Smooth muscle cell of the coronary artery (primary cell): ENCODE data around the gene AKIP1. TPM values are rescaled to one million over a fixed set of nuclear protein-coding genes. Genes with fewer than 3 reads are reported as not detected.

Source experiments
- total RNA-seq: library from RNA; depleted of rRNA; stranded (reverse); fragments of >200 nt; gene quantifications from 2 replicates; pipeline ENCODE4 v1.2.3, GENCODE V29; 2014; ENCODE audit warnings: low replicate concordance

The AKIP1 gene
- total RNA-seq, result 29.8 and 41.2 TPM in 2 replicates

GRCh38 chr11:8911029-8911823 lies at the start of gene AKIP1:
Gene AKIP1 (plus strand): TSS chr11:8911189. CDS start chr11:8911450, 261 bp downstream.

GRCh38 chr11:8932564-8933180 lies 21.7 kb downstream of the AKIP1 start, which contains the start of gene C11orf16:
Gene C11orf16 (minus strand): TSS chr11:8932947. CDS start chr11:8932308, 639 bp downstream.

GRCh38 chr11:8942518-8943066 lies 31.6 kb downstream of the AKIP1 start, which contains the start of gene ASCL3:
Gene ASCL3 (minus strand): TSS chr11:8943016. CDS start chr11:8938161, 4,855 bp downstream.

GRCh38 chr11:8964324-8965320 lies 53.6 kb downstream of the AKIP1 start, which contains the start of gene TMEM9B:
Gene TMEM9B (minus strand): TSS chr11:8964442. CDS start chr11:8964313, 129 bp downstream.

Other genes with a start within 250 kb of the AKIP1 start
- gene TRIM66, start 228.5 kb upstream of the AKIP1 start, total RNA-seq, result 3.4 and 5.1 TPM in 2 replicates
- 1,067 and 1,351 TPM in 2 replicates for gene RPL27A, start 228.4 kb upstream of the AKIP1 start, total RNA-seq
- gene C11orf16, start 21.8 kb downstream of the AKIP1 start, total RNA-seq, result not detected in 2 replicates
- gene ASCL3, start 31.8 kb downstream of the AKIP1 start, total RNA-seq, result not detected in 2 replicates
- 34.7 and 48.4 TPM in 2 replicates for gene TMEM9B, start 53.3 kb downstream of the AKIP1 start, total RNA-seq
- 3.7 and 8.7 TPM in 2 replicates for gene NRIP3, start 92.8 kb downstream of the AKIP1 start, total RNA-seq
- gene SCUBE2, start 180.4 kb downstream of the AKIP1 start, total RNA-seq, result 0.98 and 8.2 TPM in 2 replicates